Measurements from ENCODE around the gene TTC13.
A peak's percentile ranks its signal among the peaks of the same experiment; 100 is the strongest.

Gene TTC13

GRCh38 chr1:230876660-230877059 lies 102.0 kb downstream of the TTC13 start:
- DNase-seq (ENCODE audit: low read depth in 1 of 2, low spot score in 1 of 2), result no peak

DNA sequence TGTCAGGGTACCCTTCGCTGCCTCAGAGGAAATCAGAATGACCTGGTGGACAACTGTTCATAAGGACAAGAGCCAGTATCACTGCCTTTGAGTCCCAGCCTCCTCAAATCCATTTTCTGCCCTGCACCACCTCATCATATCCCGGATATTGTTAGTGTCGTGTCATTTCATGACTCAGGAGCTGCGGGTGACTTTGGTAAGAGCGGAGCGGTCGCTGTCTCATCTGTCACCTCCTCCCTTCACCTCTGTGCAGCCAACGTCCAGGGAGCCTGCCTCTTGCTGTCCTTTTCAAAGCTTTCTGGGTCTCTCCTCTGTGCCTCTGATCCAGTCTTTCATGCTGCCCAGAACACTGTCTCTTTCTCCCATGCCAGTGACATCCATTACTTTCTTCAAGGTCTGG lies 103.3 kb downstream of the TTC13 start:
- no peak for DNase-seq (ENCODE audit: low read depth in 1 of 2, low spot score in 1 of 2)

DNA sequence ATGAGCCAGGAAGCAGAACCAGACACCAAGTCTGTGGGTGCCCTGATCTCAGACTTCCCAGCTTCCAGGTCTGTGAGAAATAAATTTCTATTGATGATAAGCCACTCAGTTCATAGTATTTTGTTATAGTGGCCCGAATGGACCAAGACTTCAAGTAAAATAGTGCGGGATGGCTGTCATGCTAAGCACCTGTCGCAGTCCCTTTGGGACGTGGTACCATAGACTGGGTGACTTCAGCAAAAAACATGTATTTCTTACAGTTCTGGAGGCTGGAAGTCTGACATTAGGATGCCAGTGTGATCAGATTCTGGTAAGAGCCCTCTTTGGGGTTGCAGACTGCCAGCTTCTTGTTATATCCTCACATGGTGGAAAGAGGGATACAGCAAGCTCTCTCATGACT lies 107.7 kb downstream of the TTC13 start:
- no peak for DNase-seq (ENCODE audit: low read depth in 1 of 2, low spot score in 1 of 2)

DNA sequence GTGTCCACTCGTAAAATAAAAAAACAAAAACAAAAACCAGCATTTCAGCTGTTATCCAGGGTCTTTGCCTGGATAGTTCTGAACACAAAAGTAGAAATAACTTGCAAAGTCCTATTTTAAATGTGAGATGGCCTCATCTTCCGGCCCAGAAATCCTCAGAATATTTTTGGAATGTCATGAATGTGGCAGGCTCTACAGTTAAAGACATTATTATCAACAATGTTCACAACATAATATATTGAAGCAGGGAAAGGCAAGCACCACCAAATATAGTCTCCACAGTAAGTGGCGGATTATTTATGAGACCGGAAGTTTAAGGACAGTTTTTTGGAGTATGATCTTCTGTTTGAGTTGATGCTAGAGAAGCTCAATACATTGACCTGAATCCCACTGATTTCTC lies 109.2 kb downstream of the TTC13 start:
- DNase-seq (ENCODE audit: low read depth in 1 of 2, low spot score in 1 of 2), result no peak

GRCh38 chr1:230868736-230869385 lies 109.8 kb downstream of the TTC13 start:
- DNase-seq (ENCODE audit: low read depth in 1 of 2, low spot score in 1 of 2), result no peak

GRCh38 chr1:230867903-230868735 lies 110.5 kb downstream of the TTC13 start, which contains the start of gene C1orf198:
C1orf198 (minus strand) TSS chr1:230868521; CDS start chr1:230868512, 9 bp downstream.
- DNase-seq (ENCODE audit: low read depth in 1 of 2, low spot score in 1 of 2), result peak; percentile 59 to 71

- no peak for DNase-seq (ENCODE audit: low read depth in 1 of 2, low spot score in 1 of 2)
These were observed 111.4 kb downstream of the TTC13 start for GRCh38 chr1:230867101-230867902.

DNA sequence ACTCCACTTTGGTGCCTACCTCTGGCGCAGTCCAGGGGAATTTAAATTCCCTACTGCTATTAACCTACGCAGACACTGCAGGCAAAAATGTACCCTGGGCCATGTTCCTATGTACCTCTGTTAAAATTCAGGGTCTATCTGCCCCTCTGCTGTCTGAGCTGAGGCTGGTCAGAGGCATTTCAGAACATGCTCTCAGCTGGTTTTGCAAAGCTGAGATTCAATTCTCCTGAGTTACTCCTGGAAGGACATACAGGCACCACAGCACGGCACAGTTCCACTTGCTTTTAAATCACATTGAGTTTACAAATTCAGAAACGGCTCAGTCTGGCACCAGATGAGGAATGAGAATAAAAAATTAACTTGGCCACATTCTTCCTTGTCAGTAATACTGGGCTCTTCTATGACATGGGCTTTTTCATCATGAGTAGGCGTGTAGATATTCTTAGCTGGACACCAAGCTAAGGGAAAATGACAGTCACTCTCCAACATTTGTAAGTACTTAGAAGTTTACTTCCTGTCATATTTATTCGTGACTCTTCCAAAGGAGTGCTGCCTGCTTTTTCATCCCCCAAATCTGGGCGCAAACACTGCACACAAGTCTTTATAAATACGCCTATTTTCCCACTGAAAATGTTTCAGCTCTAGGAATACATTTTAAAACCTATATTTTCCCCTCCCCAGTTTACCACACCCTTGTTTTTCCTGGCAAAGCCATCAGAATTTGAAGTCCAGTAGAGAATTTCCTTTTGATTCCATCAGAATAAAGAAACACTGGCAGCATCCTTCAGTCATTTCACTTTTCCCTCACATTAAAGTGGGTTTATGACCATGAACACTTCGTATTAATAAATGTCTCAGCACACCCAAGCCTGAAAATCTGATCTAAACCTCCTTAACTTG lies 112.2 kb downstream of the TTC13 start:
- DNase-seq (ENCODE audit: low read depth in 1 of 2, low spot score in 1 of 2), result no peak

GRCh38 chr1:230865062-230865817 lies 113.4 kb downstream of the TTC13 start:
- no peak for DNase-seq (ENCODE audit: low read depth in 1 of 2, low spot score in 1 of 2)

GRCh38 chr1:230864441-230864840 lies 114.2 kb downstream of the TTC13 start:
- no peak for DNase-seq (ENCODE audit: low read depth in 1 of 2, low spot score in 1 of 2)

GRCh38 chr1:230863449-230863848 lies 115.2 kb downstream of the TTC13 start:
- no peak for DNase-seq (ENCODE audit: low read depth in 1 of 2, low spot score in 1 of 2)

GRCh38 chr1:230861970-230862595 lies 116.6 kb downstream of the TTC13 start:
- no peak for DNase-seq (ENCODE audit: low read depth in 1 of 2, low spot score in 1 of 2)

GRCh38 chr1:230861489-230861888 lies 117.2 kb downstream of the TTC13 start:
- no peak for DNase-seq (ENCODE audit: low read depth in 1 of 2, low spot score in 1 of 2)

DNA sequence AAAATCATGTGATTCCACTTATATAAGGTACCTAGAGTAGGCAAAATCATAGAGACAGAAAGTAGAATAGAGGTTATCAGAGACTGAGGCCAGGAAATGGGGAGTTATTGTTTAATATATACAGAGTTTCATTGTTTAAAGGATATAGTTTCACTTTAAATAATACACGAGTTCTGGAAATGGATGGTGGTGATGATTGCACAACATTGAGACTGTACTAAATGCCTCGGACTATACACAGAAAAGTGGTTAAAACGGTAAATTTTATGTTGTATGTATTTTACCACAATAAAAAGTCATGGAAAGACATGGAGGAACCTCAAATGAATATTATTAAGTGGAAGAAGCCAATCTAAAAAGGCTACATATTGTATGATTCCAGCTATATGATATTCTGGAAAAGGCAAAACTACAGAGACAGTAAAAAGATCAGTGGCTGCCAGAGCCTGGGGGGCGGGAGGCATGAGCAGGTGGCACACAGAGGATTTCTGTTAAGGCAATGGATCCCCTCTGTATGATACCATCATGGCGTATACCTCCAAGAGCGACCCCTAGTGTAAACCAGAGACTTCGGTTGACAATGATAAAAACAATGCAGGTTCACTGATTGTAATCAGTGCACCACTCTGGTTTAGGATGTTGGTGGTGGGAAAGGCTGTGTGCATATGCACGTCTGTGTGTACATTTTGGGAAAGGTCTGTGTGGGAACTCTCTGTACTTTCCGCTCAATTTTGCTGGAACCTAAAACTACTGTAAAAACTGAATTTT lies 117.9 kb downstream of the TTC13 start:
- DNase-seq (ENCODE audit: low read depth in 1 of 2, low spot score in 1 of 2), result no peak

- no peak for DNase-seq (ENCODE audit: low read depth in 1 of 2, low spot score in 1 of 2)
These were observed 119.5 kb downstream of the TTC13 start for GRCh38 chr1:230858918-230859729.

DNA sequence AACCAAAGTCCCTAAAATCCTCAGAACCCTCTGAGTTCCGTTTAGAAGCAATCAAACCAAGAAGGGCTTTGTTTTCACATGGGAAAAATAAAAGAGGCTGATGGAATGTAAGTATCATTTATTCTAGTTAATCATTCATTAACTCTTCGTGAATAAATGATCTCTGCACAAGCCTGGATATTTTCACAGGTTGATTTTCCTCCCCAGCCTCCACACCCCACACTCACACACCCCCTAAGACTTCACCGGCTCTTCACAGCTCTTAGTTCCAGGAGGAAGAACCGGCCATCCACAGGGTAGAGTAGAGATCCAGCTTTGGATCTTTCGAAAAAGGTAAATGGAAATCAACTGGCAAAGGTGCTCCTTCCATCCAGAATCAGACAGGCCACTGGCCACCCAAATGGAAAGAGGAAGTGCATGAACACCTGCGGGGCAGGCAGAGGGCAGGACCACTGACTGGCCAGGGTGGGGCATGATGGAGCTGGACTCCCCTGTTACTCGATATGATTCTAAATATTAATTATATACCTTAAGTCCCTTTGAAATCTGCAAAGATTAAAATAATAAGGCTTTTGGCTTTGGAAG lies 120.3 kb downstream of the TTC13 start:
- DNase-seq (ENCODE audit: low read depth in 1 of 2, low spot score in 1 of 2), result no peak

- no peak for DNase-seq (ENCODE audit: low read depth in 1 of 2, low spot score in 1 of 2)
These were observed 120.8 kb downstream of the TTC13 start for GRCh38 chr1:230857822-230858221.

DNA sequence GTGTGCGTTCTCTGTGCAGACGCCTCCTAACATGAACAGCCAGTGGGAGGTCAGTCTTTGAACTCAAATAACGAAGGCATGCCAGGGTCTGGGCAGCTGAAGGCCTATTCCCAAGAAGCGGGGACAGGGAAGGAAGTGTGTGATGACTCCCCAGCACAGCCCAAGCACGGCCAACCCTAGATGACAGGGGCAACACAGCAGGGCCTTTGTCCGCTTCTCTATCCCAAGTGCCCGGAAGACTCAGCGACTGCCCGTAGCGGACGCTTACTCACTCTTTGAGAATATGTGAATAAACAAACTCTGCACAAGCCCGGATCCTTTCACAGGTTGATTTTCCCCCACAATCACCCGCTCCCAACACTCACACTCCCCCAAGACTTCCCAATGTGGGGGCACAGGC lies 121.6 kb downstream of the TTC13 start:
- no peak for DNase-seq (ENCODE audit: low read depth in 1 of 2, low spot score in 1 of 2)

All from stimulated activated CD4-positive, alpha-beta T cell treated with anti-CD3 and anti-CD28 coated beads, Interleukin-15, amount 100 ng/mL, for 1 hour (primary cell).